HAP-1 (cell line): Measurements from ENCODE around the gene SARM1.
A peak's percentile ranks its signal among the peaks of the same experiment; 100 is the strongest.
"Not testable (repeated sequence)": the region's sequence is repeated elsewhere in the genome, so short reads cannot be mapped to it uniquely, and the experiment has no call there.

Experiments
- DNase-seq, 2 experiments: peaks; one replicate each; pipeline ENCODE4 v3.0.0-alpha.2; 2016 to 2020; ENCODE audit warnings: low spot score in 2 of 2
- H3K27me3 ChIP-seq: fragments of 250-450 bp; sonication (Bioruptor Pico); 2 replicates; pipeline ENCODE4 v1.5.1; 2020; ENCODE audit warnings: low read depth, mild to moderate bottlenecking, moderate library complexity
- H3K36me3 ChIP-seq: fragments of 250-450 bp; sonication (Bioruptor Pico); replicated peaks from 2 replicates; pipeline ENCODE4 v1.5.1; 2020; ENCODE audit warnings: mild to moderate bottlenecking
- H3K4me1 ChIP-seq: fragments of 250-450 bp; sonication (Bioruptor Pico); 2 replicates; pipeline ENCODE4 v1.5.1; 2020; ENCODE audit warnings: mild to moderate bottlenecking
- H3K4me3 ChIP-seq: fragments of 250-450 bp; sonication (Bioruptor Pico); 2 replicates; pipeline ENCODE4 v1.5.1; 2020; ENCODE audit warnings: mild to moderate bottlenecking, moderate library complexity
- H3K9me3 ChIP-seq: fragments of 250-450 bp; sonication (Bioruptor Pico); 2 replicates; pipeline ENCODE4 v1.5.1; 2020; ENCODE audit warnings: mild to moderate bottlenecking, moderate library complexity
- in situ Hi-C: fragments of 300-500 bp; cut with MboI; formaldehyde crosslinking; loops from 3 replicates; pipeline ENCODE4 v1.14.3; 2020; ENCODE audit warnings: low sequenced_read_pairs, inconsistent platforms, mixed read lengths

Gene SARM1

DNA sequence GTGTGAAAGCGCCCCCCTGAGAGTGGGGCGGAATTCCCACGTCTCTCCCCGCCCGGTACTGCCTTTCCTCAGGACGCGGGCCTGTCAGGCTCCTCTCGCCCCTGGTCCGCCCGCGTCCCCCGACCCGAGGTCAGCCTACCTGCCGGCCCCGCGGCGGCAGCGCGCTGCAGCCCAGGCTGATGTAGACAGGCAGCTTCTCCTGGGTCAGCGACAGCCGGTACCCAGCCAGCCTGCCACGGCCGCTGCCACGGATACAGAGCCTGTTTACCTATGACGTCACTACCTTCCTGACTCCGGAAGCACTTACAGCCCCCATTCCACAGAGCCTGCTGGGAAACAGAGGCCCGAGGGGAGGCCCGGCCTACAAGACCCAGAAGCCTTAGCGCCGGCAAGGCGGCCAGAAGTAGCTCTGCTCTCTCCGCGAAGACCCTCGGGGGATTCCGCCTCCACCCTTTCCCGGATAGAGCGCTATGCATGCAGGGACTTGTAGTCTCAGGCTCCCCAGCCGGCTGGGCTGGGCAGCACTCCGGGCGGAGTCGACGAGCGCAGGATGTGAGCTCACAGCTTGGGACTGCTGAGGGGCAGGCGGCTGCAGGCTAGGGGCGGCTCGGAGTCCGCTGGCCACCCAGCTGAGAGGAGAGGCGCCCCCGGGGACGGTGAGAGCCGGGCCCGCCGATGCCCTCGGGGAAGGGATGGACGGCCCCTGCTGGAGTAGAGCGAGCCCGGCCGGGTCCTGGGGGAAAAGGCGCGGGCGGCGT lies 36.1 kb upstream of the SARM1 start, which contains the start of the genes IFT20 and TNFAIP1:
Gene IFT20, minus strand, starts transcription at position 272 of the 758 bp plus-strand sequence. CDS start 3,487 bp downstream, outside the sequence.
Gene TNFAIP1, plus strand, starts transcription at position 561 of the 758 bp plus-strand sequence. CDS start 3,761 bp downstream, outside the sequence.
- H3K9me3 ChIP-seq, result no peaks in the 10 kb centered on the region
- H3K4me1 ChIP-seq, result peaks cover 12% of the 10 kb centered on the region
- peak within 1 kb of the TSS; percentile 78 for H3K4me3 ChIP-seq
- in situ Hi-C loops, result no loop called here
- H3K27me3 ChIP-seq, result no peaks in the 10 kb centered on the region
- peaks cover 8% of the 10 kb centered on the region; the same call in 1 of the 2 replicates for H3K36me3 ChIP-seq
- peak; percentile 99 for DNase-seq

DNA sequence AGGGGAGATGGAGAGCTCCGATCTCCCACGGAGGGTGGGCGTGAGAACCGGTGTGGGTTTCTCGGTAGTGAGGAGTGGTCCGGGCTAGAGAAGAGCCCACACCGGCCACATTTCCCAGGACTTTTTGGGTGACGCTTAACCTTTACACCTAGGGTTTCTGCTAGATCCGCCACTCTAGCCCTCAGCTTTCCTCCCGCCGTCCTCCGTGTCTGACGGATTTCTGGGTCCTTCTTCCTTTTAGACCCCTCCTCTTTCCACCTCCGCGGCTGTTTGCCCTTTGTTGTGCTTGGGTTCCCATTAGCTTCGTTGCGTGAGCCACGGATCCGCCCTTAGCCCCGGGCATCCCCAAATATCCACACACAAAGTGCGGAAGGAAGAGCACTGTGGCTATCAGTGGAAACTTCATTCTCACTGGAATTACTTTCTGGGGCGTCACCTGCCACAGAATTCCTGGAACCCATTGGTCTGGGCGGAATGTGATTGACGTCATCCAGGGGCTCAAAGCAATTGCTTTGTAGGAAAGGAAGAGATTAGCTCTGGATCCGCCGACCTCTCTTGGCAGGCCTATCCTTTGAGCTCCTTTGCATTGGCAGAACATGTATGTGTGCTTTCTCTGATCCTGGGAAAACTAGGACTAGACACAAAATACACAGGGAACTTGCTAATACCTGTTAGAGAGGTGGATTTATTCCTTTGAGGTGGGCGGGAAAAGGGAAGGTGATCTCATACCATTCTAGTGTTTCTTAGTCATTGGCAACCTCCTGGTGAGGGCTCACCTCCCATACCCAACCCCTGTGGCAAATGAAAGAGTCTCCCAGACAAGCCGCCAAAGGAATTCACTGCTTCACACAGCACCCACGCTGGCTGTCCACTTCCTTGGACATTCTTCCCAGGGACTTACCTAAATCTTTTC lies 35.3 kb upstream of the SARM1 start:
- peaks cover 7% of the 10 kb centered on the region for H3K36me3 ChIP-seq
- peak; percentile 83 to 85 for DNase-seq
- H3K9me3 ChIP-seq, result no peaks in the 10 kb centered on the region
- peak overlapping the region; percentile 78 for H3K4me3 ChIP-seq
- no peaks in the 10 kb centered on the region for H3K27me3 ChIP-seq
- H3K4me1 ChIP-seq, result peaks cover 12% of the 10 kb centered on the region
- in situ Hi-C loops, result no loop called here

DNA sequence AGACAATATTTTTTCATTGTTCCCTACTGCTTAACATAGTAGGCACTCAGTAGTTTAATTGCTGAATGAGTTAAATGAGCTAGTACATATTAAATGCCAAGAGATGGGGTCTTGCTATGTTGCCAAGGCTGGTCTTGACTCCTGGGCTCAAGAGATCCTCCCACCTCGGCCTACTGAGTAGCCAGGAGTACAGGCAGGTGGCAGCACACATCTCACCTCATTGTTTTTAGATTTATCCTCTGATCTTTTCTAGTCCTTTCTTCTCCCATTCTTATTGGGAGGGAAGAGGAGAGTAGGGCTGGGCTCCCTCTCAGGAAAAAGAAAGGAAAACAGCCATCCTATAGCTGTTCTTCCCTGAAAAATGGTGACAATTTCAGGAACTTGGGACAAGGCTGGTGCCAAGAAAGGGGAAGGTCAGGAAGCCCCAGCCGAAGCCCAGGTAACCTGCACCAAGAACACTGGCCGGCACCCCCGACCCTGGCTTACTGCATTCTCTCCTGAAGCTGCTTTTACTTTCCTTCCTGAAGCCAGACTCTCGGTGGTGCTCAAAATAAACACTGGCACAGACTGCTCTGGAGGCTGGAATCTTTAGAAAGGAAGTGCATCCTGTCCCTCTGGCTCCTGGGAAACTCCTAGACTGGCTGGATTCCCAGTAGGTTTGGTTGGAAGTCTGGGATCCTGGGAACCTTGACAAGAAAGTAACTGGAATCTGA lies 33.3 kb upstream of the SARM1 start:
- Histone ChIP-seq H3K4me3 (no peak overlapping the region), H3K4me1 (peaks cover 12% of the 10 kb centered on the region), H3K27me3 (no peaks in the 10 kb centered on the region), H3K9me3 (no peaks in the 10 kb centered on the region), H3K36me3 (peaks cover 18% of the 10 kb centered on the region)
- in situ Hi-C loops, result no loop called here
- DNase-seq, result no peak

DNA sequence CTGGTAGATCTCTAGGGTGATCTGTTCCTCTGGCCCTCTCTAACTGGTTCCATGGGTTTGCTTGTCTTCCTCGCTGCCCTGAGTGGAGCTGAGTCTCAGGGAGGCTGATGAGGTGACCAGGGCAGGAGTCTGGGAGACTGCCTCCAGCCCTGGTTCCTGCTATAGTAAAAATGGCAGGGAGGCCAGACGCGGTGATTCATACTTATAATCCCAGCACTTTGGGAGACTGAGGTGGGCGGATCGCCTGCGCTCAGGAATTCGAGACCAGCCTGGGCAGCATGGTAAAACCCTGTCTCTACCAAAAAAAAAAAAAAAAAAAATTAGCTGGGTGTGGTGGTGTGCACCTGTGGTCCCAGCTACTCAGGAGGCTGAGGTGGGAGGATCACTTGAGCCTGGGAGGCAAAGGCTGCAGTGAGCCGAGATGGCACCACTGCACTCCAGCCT lies 32.7 kb upstream of the SARM1 start:
- Histone ChIP-seq H3K36me3 (peaks cover 18% of the 10 kb centered on the region), H3K4me1 (peaks cover 12% of the 10 kb centered on the region)
- H3K4me3 ChIP-seq, H3K27me3 ChIP-seq, DNase-seq, H3K9me3 ChIP-seq, in situ Hi-C loops: not testable (repeated sequence)

DNA sequence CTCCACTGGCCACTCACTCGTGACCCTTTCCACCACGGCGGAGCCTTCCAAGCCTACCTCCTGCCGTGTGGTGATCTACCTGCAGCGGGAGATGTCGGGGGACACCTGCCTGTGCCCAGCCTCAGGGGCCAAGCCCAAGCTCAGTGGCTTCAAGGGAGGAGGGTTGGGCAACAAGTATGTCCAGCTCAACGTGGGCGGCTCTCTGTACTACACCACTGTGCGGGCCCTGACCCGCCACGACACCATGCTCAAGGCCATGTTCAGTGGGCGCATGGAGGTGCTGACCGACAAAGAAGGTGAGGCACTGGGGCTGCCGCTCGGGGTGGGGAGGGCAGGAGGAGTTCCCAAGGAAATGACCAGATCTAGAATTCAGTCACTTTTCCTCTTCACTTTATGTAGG lies 32.1 kb upstream of the SARM1 start:
- Histone ChIP-seq H3K36me3 (peaks cover 18% of the 10 kb centered on the region), H3K4me1 (peaks cover 9% of the 10 kb centered on the region), H3K9me3 (no peaks in the 10 kb centered on the region), H3K27me3 (no peaks in the 10 kb centered on the region), H3K4me3 (no peak overlapping the region)
- DNase-seq, result no peak
- in situ Hi-C loops, result no loop called here

DNA sequence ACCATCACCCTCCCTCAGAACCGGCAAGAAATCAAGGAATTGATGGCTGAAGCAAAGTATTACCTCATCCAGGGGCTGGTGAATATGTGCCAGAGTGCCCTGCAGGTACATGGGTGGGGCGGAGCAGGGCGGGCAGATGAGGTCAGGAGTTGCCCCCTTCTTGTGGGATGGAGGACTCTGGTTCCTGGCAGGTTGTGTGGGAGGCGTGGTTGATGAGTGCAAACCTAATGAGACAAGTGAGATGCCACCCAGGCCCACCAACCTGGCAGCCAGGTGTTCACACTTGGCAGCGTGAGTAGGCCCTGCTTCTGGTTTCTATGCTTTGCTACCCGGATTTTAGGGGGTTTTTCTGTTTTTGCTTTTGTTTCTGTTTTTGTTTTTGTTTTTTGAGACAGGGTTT lies 31.1 kb upstream of the SARM1 start:
- Histone ChIP-seq H3K27me3 (no peaks in the 10 kb centered on the region), H3K9me3 (no peaks in the 10 kb centered on the region), H3K4me3 (no peak overlapping the region), H3K4me1 (peaks cover 6% of the 10 kb centered on the region), H3K36me3 (peaks cover 19% of the 10 kb centered on the region)
- no peak for DNase-seq
- in situ Hi-C loops, result no loop called here

DNA sequence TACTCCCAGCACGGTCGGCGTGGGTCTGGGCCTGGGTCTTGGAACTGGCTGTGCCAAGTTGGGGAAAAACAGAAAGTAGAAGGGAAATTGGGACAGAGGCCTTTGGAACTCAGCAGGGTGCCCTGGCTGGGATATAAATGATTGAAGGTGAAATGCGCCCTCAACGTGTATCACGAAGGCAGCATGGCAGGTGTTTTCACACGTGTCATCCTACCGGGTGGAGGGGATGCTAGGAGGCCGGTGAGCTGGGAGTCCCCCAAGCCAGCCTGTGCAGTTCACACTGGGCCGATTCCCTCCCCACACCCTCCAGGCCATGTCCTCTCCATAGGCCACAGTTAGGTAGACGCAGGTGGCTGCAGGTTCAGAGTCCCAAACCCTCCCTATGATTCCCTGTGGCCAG lies 30.0 kb upstream of the SARM1 start:
- H3K4me1 ChIP-seq, result peaks cover 4% of the 10 kb centered on the region
- no peak for DNase-seq
- H3K4me3 ChIP-seq, result no peak overlapping the region
- no peaks in the 10 kb centered on the region for H3K27me3 ChIP-seq
- H3K36me3 ChIP-seq, result peaks cover 30% of the 10 kb centered on the region
- in situ Hi-C loops, result no loop called here
- H3K9me3 ChIP-seq, result no peaks in the 10 kb centered on the region

DNA sequence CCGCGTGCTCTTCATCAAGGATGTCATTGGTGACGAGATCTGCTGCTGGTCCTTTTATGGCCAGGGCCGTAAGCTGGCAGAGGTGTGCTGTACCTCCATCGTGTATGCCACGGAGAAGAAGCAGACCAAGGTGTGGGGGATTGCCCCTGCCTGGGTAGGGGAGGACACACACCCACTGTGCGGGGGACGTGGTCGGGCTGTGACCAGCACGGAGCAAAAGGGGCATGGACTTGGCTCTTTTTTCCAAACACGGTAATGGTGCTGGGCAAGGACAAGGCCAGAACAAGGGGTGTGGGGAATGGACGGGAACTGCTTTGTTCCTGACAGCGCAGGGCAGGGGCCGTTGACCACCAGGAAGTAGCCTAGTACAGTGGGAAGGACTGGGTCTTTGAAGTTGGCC lies 29.2 kb upstream of the SARM1 start:
- DNase-seq, result no peak
- no peaks in the 10 kb centered on the region for H3K27me3 ChIP-seq
- in situ Hi-C loops, result no loop called here
- H3K4me1 ChIP-seq, result no peaks in the 10 kb centered on the region
- no peaks in the 10 kb centered on the region for H3K9me3 ChIP-seq
- no peak overlapping the region for H3K4me3 ChIP-seq
- peaks cover 38% of the 10 kb centered on the region for H3K36me3 ChIP-seq

DNA sequence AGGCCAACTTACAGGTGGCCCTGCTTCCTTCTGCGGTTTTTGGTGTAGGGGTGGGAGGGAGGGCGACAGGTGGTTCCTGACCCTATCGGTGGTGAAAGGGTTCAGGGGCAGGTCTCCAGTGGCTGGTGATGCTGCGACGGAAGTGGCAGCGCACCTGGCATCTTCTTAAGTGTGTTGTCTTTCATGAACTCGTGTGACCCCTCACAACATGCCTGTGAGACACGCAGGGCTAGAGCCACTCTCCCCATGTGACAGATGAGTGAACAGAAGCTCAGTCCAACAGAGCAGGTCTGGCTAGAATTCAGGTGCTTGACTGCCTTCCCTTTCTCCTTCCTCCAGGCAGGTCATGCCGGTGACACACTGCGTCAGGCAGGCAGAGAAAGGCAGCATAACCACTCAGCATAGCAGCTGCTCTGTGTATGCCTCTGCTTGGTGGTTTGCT lies 28.0 kb upstream of the SARM1 start:
- H3K4me3 ChIP-seq, result no peak overlapping the region
- H3K4me1 ChIP-seq, result no peaks in the 10 kb centered on the region
- H3K9me3 ChIP-seq, result no peaks in the 10 kb centered on the region
- in situ Hi-C loops, result no loop called here
- DNase-seq, result no peak
- H3K36me3 ChIP-seq, result peaks cover 50% of the 10 kb centered on the region
- no peaks in the 10 kb centered on the region for H3K27me3 ChIP-seq

DNA sequence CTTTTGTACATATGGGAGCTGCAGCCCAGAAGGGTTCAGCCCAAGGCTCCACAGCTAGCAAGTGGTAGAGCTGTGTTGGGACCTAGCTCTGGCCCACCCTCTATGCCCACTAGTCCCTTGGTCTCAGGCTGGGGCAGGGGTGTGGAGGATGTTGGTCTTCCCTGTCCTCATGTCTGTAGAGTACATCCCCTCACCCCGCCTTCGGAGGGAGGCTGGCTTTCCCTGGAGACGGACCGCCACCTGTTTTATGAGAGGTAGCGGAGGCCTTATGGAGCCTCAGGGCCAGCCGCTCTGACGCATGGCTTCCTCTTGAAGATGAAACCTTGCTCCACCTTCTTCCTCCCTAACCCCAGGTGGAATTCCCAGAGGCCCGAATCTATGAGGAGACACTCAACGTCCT lies 27.5 kb upstream of the SARM1 start:
- in situ Hi-C loops, result no loop called here

DNA sequence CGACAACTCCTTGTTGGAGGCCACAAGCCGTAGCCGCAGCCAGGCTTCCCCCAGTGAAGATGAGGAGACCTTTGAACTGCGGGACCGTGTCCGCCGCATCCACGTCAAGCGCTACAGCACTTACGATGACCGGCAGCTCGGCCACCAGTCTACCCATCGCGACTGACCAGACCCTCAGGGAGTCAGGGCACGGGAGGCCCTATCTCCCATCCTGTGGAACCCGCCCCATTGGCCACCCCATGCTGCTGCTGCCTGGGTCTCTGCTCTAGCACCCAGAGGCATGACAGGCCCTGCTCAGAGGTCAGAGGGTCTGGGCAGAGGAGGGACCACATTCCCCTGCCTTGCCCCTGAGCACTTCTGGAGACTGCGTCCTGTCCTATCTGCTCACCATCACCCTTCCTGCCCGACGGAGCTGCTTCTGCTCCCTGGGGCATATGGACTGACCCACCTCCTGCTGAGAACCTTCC lies 27.0 kb upstream of the SARM1 start:
- Histone ChIP-seq H3K27me3 (no peaks in the 10 kb centered on the region), H3K4me3 (no peak overlapping the region), H3K9me3 (no peaks in the 10 kb centered on the region), H3K36me3 (peaks cover 56% of the 10 kb centered on the region), H3K4me1 (no peaks in the 10 kb centered on the region)
- in situ Hi-C loops, result no loop called here
- DNase-seq, result no peak

More for the DNA sequence above, 27.5 kb upstream of the SARM1 start:
- H3K36me3 ChIP-seq, result peaks cover 55% of the 10 kb centered on the region
- no peak for DNase-seq
- H3K4me3 ChIP-seq, result no peak overlapping the region
- H3K9me3 ChIP-seq, result no peaks in the 10 kb centered on the region
- H3K4me1 ChIP-seq, result no peaks in the 10 kb centered on the region
- no peaks in the 10 kb centered on the region for H3K27me3 ChIP-seq

DNA sequence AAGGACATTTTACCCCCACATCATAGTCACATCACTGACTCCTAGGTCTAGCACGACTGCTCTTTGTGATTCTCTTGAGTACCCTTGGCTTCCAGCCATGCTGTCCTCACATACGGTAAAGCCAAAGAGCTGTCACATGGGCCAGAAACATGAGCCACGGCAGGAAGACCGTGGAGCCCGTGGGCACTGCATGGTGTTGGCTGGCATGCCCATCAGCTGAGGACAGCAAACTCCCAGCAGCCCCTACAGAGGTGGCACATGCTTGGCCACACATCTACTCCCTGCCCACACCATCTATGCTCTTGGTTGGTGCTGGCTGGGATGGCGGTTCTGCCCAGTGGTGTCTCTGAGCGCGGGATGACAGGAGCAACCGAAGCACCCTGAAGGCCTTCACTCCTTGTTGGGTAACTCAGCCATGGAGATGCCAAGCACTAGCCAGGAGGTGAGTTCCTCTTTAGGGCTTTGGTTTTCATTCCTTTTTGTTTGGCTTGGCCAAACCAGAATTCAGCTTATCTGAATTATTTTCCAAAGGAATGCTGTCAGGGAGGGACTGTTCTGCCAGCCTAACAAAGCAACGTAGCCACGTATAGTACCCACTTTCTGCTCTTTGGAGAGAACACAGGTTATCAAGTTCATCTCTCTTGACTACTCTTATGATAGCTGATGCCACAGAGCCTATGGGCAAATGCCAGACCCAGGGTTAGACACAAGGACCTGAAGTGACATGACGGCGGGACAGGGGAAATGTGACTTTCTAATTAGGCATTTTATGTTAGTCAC lies 25.9 kb upstream of the SARM1 start:
- peaks cover 68% of the 10 kb centered on the region for H3K36me3 ChIP-seq
- no peaks in the 10 kb centered on the region for H3K9me3 ChIP-seq
- DNase-seq, result no peak
- no peaks in the 10 kb centered on the region for H3K27me3 ChIP-seq
- H3K4me1 ChIP-seq, result no peaks in the 10 kb centered on the region
- H3K4me3 ChIP-seq, result no peak overlapping the region
- in situ Hi-C loops, result no loop called here

DNA sequence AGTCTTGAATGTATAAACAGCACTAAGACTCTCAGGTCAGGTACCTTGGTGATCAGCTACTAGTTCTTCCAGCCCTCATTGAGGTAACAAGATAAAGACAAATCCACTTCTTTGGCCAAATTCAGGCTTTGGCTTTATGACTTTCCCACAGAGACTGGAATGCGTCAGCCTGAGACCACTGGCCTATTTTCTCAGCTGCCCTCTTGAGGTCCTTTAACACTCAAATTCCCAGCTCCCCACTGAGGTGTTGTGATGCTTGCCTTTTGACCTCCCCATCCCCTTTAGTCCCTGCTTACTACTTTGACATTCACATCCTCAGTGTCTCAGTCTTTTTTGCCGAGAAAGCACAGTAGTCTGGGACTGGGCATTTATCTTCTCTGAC lies 25.3 kb upstream of the SARM1 start:
- no peak for DNase-seq
- Histone ChIP-seq H3K4me3 (no peak overlapping the region), H3K36me3 (peaks cover 71% of the 10 kb centered on the region), H3K27me3 (no peaks in the 10 kb centered on the region), H3K4me1 (no peaks in the 10 kb centered on the region), H3K9me3 (no peaks in the 10 kb centered on the region)
- in situ Hi-C loops, result no loop called here
